ENCODE measurements around the gene AUTS2.
A peak's percentile ranks its signal among the peaks of the same experiment; 100 is the strongest.

AUTS2 gene

DNA sequence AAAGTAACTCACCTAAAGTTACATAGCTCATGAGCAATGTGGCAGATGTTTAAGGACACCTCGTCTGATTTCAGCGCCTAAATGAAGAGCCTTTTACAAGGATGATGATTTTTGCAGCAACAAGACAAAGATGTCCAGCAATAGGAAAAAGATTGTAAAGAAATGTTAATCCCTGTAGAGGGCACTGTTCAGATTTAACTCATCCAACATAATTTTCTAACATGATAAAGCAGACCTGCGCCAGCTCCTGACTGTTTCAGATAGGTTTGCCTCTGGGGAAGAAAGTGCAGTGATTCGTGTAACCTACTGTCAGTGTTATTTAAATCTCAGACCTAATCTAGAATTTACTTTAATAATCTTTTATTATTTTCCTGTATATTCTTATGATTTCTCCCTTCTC is 595.2 kb downstream of the AUTS2 start:
- DNase-seq (ENCODE audit: low spot score): no peak

DNA sequence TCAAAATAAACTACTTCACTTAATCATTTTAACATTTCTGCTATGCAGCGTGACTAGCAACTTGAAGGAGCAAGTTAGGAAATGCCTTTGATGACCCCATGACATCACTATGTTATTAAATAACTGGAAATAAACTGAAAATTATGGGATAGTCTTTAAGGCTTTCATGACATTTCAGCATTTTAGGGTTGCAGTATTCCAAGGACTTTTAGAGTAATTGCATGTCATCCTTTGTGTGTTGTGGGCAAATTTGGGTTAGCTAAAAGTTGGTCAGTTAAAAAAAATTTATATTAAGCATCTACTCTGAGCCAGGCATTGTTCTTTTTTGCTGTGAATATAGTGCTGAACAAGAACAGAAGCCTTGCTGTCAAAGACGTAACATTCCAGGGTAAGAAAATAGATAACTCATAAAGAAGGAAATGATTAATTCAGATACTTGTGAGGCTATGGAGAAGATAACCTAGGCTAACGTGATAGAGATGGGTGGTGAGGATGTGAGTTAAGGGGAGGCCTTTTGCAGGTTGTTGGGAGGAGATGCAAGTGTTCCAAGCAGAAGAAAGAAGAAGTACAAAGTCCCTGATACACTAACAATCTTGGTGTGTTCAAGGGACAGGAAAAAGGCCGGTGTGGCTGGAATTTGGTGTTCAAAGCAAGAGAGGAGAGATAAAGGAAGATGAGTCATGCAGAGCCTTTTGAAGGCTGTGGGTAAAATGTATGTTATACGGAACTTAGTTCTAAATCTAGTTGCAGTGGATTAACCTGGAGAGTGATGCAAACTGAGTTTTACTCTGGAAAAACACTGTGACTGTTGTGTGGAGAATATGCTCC is 610.2 kb downstream of the AUTS2 start:
- peak; percentile 47 for DNase-seq (ENCODE audit: low spot score)

DNA sequence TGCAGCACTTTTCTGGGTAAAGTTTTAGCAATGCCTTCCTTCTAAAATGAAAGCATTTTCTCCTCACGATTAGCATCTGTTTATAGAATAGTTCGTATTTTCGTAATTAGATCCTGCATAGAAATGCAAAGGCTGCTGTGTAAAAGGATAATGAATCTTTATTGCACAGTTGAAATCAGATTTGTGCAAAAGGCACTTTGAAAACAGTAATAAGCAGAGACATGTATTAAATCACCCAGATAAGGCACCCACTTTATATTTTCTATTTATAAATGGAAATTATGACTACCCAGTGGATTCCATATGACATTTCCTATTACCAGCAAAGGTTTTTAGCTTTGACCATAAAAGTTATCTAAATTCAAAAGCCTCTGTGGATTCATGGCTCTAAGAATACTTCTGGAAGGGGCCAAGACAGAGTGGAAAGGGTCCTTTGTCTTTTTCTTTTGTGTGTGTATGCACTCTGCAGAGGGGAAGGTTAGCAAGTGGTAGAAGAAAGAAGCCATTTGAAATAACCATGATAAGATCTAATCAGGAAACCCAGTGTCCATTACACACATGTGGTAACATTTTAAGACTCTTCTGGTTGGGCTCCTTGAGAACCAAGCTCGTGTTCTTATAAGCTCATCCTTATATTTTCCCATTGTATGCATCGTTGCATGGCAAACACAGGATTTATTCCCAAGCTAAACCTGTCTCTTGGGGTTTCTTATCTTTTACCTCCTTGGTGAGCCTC is 612.1 kb downstream of the AUTS2 start:
- DNase-seq (ENCODE audit: low spot score): no peak

DNA sequence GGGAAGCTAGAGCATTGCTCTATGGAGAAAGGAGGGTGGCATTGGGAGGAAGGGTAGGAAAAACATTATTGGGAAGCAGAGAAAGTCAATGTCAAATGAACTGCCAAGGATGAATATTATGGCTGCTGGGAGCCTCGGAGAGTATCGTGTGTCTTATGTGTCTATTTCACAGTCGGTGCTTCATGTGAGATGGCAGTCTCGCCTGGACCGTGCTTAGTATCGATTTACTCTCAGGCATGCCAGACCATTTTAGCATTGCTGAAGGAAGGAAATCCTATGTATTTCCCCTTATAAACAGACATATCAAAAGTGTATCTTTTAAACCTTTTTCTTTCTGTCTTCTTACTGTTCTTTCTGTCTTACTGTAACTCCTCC is 612.6 kb downstream of the AUTS2 start:
- DNase-seq (ENCODE audit: low spot score): no peak

DNA sequence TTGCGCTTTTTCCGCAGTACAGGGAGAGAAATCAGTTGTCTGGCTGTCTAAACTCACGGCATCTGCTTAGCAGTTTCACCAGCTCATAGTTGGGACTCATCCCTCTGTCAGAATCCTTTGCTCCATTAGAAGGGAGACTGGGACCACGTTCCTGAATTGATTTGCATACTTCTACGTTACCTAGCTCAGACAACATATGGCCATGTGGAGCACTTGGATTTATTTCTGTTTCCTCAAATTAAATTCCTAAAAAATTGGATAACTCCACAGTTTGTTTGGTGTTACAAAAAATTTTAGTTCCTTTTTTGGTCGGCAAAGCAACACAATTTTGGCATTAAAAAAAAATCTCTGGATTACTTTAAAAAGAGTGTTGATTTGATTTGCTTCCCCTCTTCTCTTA is 614.0 kb downstream of the AUTS2 start:
- DNase-seq (ENCODE audit: low spot score): no peak

DNA sequence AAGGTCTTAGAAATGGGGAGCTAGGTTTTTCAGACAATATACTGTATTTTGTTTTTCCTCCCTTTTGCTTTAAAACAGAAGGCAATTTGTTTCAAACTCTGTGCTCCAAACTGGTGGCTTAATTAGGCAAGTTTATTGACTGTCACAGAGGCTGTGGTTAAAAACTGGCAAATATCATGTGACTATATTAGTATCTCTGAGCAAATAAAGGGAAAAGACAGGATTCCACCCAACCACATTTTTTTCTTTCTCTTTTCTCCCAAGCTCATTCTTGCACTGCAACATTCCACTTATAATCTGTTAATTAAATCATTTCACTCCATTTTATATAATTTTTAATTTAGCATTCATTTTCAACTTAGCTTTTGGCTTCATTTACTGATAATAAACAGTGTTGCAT is 615.8 kb downstream of the AUTS2 start:
- DNase-seq (ENCODE audit: low spot score): no peak

DNA sequence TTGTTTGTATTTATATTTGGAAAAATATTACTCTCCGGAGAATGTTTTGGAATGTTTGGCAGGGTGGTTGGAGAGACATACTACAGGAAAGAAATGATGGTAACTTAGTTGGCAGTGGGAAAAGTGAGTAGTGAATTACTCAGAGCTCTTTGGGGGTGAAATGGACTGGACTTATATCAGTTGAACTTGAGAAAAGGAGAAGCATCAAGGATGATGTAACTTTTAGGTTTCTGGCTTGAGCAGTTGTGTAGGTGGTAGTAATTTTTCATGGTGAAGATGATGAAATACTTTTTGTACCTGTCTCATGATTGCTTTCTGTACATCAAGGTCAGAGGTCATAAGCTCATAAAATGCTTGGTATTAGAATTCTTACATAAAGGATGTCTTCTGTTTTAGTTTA is 617.2 kb downstream of the AUTS2 start:
- DNase-seq (ENCODE audit: low spot score): no peak

DNA sequence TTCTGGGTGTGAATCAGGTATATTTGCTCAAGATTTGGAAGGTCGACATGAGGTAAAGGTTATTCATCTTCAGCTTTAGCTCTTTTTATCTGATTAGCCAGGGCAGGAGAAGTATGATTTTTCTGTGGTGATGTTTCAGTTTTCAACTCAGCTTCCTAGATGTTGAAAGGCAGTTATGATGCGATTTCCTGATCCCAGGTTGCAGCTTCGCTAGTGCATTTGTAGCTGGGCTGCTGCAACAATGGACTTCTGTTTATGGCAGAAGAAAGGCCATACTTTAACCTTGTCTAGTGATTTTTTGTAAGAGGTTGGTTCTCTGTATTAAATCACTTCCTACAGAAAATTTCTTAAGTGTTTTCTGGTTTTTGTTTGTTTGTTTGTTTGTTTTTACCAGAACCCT is 619.3 kb downstream of the AUTS2 start:
- DNase-seq (ENCODE audit: low spot score): no peak

DNA sequence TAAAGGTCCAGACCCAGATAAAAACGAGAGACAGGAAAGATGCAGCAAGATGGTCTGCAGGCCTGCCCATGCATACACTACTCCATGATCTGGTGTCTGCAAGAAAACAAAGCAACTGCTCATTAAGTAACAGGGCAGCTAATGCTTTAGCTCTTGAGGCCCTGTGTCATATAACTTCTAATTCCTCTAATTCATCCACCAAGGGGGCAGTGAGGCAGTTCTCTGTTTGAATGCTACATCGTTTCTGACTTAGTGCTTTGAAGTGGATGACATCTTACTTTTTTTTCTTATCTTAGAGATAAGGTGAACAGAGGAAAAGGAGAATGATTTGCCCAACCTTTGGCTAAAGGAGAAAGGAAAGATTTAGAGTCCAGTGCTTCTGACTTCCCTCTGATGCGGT is 619.7 kb downstream of the AUTS2 start:
- DNase-seq (ENCODE audit: low spot score): no peak

DNA sequence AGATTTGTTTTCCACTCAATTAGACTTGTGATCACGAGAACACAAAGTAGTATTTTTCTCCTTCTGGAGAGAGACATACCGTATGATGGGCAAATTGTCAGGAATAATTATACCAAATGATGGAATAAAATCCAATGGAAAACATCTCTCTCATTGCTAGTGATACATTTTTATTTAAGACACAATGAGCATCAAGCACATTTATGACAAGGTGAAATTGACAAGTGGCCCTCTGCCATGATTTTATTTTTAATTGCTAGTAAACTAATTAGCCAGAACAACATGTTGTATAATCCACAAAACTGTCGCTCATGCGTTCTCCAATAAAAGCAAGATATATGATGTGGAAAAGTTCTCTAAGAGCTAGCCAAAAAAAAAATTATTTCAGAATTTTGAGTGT is 620.8 kb downstream of the AUTS2 start:
- no peak for DNase-seq (ENCODE audit: low spot score)

DNA sequence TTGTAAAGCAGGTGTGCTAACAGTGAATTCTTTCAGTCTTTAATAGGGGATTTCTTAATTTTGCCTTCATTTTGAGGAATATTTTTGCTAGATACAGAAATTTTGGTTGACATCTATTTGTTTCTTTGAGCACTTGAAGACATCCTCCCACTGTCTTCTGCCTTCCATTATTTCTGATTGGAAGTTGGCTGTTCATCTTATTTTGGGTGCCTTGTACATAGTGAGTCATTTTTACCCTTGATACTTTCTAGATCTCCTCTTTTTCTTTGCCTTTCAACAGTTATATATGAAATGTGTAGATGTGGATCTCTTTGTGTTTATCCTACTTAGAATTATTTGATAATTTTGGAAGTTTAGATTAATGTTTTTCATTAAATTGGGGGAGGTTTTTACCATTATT is 631.0 kb downstream of the AUTS2 start:
- DNase-seq (ENCODE audit: low spot score): no peak

DNA sequence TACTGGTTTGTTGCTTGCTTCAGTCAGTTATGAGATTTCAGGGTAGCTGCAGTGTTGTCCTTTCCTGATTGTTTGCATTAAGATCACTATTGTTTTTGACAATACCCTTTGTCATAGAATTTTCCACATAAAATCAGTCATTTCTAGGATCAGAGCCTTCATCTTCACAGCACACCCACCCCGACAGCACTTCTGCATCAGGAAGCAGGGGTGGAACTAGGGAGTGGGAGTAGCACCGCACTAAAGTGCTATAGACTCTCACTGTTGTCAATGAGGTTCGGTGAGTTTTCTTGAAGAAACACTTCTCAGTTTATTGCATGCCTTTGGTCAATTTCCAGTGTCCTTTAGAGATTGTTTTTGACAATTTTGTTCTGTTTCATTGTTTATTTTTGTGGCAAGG is 632.5 kb downstream of the AUTS2 start:
- no peak for DNase-seq (ENCODE audit: low spot score)

DNA sequence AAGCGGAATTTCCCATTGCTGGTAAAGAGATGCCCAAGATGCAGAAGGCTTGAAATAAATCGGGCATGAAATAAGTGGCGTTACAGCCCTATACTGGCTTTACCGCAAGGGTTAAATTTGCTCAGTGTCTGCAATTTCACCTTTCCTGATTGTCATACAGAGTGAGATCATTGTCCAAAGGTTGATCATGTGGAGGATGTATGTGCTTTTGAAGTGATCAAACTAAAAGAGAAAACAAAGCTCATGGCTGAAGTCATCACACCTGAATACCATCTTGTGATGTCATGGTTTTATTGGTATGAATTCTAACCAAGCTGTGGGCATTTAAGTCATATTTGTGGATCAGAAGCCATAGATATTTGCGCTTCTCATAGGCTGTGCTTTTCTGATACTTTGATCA is 635.5 kb downstream of the AUTS2 start:
- no peak for DNase-seq (ENCODE audit: low spot score)

DNA sequence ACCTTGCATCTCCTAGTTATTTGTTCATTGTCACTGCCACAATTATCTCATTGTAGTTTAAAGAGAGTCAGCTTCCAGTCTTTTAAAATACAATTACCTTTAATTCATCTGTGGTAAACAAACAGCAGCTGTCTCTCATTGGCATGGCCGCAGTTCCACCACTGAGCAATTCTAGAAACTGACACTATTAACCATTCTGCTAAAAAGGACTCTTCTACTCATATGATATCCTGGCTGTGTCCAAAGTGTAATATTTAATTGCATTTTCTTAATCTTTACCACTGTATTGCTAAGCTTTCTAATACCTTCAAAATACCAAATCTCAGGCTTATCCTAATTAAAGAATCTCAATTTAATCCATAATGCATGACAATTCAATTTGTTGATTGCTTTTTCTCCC is 639.0 kb downstream of the AUTS2 start:
- no peak for DNase-seq (ENCODE audit: low spot score)

DNA sequence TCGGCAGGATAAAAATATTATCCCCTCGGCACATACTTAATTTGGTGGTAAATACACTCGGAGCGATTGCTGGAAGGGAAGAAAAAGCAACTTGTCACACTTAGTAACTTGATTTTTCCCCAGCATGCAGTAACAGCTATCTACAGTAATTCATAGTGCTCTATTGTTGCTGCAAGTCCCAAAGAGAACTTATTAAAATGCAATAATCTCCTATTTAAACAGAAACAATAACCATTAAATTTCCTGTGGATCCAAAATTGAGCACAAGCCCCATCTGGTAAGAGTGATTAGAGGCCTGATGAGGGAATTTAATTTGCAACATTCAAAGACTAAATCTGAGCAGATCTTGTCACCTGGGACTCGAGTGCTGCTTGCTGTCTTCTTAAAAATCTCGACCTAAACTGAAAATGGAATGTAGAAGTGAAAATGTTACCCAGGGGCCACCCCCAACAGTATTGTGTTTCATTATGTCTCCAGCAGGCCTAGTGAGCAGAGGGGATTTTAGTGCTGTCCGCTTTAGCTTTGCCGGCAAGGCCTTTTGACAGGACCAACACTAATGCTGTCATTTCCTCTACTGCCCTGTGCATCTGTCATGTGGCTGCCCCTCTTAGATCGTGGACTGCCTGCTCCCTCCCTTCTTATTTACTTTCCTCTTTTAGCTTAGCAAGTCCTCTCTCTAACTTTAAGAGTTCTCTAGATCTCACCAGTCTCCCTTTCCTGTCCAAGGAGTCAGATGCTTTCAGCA is 639.7 kb downstream of the AUTS2 start:
- no peak for DNase-seq (ENCODE audit: low spot score)

DNA sequence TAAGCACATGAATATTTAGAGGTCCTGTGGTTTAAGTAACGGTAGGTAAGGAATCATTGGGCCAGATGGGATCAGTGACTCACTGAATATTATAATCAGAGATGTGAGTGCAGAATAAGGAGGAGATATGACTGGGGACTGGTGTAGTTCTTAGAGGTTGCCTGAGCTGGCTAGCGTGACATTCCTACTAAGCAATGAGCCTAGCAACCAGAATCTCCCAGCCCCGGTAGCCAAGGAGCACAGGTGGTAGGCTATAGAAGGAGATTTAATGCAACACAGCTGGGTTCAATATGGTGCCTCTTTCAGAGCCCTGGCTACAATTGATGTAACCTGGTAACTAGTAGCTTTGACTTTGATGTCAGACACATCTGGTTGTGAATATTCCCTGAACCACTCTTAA is 641.6 kb downstream of the AUTS2 start:
- no peak for DNase-seq (ENCODE audit: low spot score)

DNA sequence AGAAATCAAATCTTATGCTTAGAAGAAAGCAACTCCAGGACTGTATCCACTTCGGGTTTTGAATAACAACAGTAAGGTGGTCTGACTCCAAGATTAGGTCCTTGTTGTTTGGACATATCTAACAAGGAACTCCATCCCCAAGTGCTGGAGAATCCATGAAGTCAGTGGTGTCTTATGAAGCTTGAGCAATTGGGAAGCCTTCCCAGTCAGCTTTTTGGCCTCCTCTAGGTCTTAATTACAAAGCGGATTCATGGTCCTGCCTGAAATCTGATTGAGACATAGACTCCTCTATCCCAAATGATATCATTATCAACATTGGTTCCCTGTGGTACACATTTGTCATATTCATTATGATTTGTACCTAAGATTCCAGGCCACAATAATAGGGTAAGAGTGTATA is 642.6 kb downstream of the AUTS2 start:
- DNase-seq (ENCODE audit: low spot score): no peak

DNA sequence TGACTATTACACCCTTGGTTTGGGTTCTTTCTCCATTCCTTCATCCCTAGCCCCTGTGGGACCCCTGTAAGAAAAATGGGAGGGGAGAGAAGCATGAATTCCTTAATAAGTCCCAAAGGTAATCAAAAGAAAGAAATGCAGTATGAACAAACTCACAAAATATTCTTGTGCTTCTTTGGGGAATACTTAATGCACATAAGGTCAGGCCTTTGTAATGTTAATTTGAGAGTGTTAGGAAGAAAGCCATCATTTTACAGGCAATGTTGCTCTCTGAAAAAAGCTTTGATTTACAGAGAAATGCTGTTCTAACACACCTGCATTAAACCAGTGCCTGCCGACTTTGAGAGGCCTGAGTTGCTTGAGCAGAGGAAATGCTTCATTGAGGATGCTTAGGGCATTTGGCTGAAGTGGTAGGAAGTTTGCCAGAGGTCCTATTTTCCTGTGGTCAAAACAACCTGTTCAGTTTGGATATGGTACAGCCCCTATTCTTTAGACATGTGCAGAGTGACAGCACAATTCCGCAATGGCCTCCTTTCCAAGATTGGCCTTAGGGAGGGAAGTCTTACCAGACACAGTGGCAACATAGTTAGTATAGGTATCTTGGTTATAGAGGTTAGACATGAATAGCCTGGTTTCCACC is 643.4 kb downstream of the AUTS2 start:
- no peak for DNase-seq (ENCODE audit: low spot score)

DNA sequence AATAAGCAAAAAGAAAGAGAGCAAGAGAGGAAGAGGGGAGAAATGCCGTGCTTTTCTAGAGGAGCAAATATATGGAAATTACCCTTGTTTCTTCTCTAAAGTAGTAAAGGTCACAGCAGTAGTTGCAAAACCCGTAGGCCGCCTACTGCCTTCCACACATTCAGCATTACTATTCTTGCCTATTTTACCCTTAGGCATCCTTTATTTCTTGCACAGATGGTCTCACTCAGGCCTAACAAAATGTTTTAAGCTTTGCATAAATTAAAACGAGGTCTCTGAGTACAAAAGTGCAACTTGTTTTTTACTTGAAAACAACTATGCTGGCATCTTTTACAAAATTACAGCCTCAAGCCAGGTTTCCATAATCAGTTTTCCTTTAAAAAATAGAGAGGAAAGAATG is 644.6 kb downstream of the AUTS2 start:
- no peak for DNase-seq (ENCODE audit: low spot score)

DNA sequence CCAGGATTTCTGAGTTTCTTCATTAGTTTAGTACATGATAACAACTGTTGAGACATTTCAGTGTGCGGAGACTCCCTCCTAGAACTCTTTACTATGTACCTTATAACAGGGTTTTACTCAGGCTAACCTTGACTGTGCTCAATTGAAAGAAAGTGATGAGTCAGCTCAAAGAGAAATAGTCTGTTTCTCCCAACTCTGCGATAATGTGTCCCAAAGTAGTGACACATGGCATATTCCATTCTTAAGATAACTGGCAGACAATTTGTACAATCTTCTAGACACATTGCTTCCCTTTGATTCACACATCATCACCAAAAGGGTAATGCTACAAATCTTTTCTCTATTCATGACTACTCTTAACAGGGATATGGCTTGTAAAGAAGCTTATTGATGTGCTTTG is 645.2 kb downstream of the AUTS2 start:
- DNase-seq (ENCODE audit: low spot score): no peak

DNA sequence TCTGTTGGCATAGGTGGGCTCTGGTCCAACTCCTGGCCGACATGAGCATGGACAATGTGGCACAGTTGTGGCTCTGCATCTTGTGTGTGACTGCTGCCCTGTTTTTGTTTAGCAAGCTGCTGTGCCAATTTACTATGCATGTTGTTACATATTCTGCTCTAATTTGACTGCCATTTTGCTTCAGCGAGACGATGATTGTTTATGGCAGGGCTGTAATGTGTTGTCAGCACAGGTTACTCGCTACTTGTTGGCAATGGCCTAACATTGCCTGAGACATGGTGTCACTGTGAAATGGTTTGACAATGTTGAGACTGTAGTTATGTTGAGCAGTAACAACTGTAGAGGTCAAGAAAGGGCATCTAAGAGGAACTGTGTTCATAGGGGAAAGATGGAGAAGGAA is 659.6 kb downstream of the AUTS2 start:
- DNase-seq (ENCODE audit: low spot score): no peak

DNA sequence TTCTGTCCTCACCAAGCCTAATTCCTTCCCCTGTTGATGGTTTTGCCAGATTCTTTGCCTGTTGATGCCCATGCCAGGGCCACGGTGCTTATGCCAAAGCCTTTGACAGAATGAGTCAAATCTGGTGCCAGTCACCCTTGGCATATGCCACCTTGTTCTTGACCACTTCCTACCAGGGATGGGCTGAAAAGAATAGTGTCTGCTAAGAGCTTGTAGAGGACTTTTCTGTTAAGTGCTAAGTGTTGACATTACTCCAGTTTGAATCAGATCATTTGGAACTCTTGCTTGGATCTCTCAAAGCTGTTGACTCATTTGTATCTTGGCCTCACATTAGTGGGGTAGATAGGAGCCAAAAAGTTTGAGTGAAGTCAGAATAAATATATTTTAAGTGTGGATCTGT is 661.2 kb downstream of the AUTS2 start:
- DNase-seq (ENCODE audit: low spot score): no peak

Data from kidney capillary endothelial cell (primary cell).